Measurements from ENCODE around the gene KIAA1958. TPM values are rescaled to one million over a fixed set of nuclear protein-coding genes. Genes with fewer than 3 reads are reported as not detected.

The KIAA1958 gene
- total and polyA plus RNA-seq, 10 of the 15 experiments (the other 5 are each of a cell fraction or from before 2014, with no cell fraction given) = 0.53 to 8.7 (median 4.0) TPM

- RAD21 ChIA-PET (ENCODE audit: unreplicated experiment) = no interaction called here
- TF ChIP-seq JUNB (IDR thresholded peaks at IDR 0.05) (no peak), POLR2AphosphoS5 (IDR thresholded peaks at IDR 0.05; ENCODE audit: low read length) (no peak), ASH2L (IDR thresholded peaks at IDR 0.05; ENCODE audit: borderline replicate concordance, low read depth) (no peak), ZBTB33 (IDR thresholded peaks at IDR 0.05) (no peak), PRDM15 (CRISPR knock-in tag; IDR thresholded peaks at IDR 0.05) (no peak), PML (IDR thresholded peaks at IDR 0.05; ENCODE audit: low read length) (no peak), PAX5 (IDR thresholded peaks at IDR 0.05; ENCODE audit: borderline replicate concordance, low read depth, low read length) (no peak), RELB (IDR thresholded peaks at IDR 0.05; ENCODE audit: low read depth) (no peak), STAT3 (IDR thresholded peaks at IDR 0.05; ENCODE audit: low read depth, low read length) (no peak), ZNF217 (IDR thresholded peaks at IDR 0.05) (no peak), NKRF (conservative IDR thresholded peaks at IDR 0.05) (no peak), TCF3 (IDR thresholded peaks at IDR 0.05; ENCODE audit: borderline replicate concordance, insufficient read depth, low read depth, low read length) (no peak), ATF2 (IDR thresholded peaks at IDR 0.05; ENCODE audit: low read length) (no peak), PAX8 (IDR thresholded peaks at IDR 0.05) (no peak)
Measured at GRCh38 chr9:112647596-112647995, 161.0 kb downstream of the KIAA1958 start.

More at GRCh38 chr9:112647596-112647995, 161.0 kb downstream of the KIAA1958 start:
- no peaks in the 10 kb centered on the region for H3K4me1 ChIP-seq (ENCODE audit: control insufficient read depth, insufficient read depth, low read length)
- ATAC-seq (no peak), DNase-seq (ENCODE audit: low read depth, low spot score) (no peak), FAIRE-seq (no peak)
- peaks cover 2% of the 10 kb centered on the region; the same call in 2 of the 3 replicates for H3K9me3 ChIP-seq (replicated peaks; ENCODE audit: control insufficient read depth, insufficient read depth, low read length)
- no peak overlapping the region for H3K4me3 ChIP-seq
- H3K36me3 ChIP-seq (ENCODE audit: control insufficient read depth in 2 of 2, insufficient read depth in 2 of 2, low read length in 1 of 2) = no peaks in the 10 kb centered on the region
- no peak overlapping the region for H3K27ac ChIP-seq (ENCODE audit: control insufficient read depth, insufficient read depth)
- no TSS peak for BruUV-seq (replicated peaks)
- in situ Hi-C loops (cut with MboI) (no loop called here), intact Hi-C loops (cut with micrococcal nuclease; ENCODE audit: unreplicated experiment) (no loop called here)
- H3K9ac ChIP-seq (ENCODE audit: control insufficient read depth, insufficient read depth, low read length) = no peak overlapping the region
- no peaks in the 10 kb centered on the region for H4K20me1 ChIP-seq (ENCODE audit: control insufficient read depth, insufficient read depth)
- CTCF ChIA-PET = interaction anchor here (0.7 kb wide), 1 partner anchor 160 kb away, joined by 3 read pairs; no protein-coding TSS in a partner anchor
- H3K79me2 ChIP-seq (ENCODE audit: control insufficient read depth, insufficient read depth, low read length) = no peaks in the 10 kb centered on the region
- POLR2A ChIA-PET = no interaction called here
- 99% methylated on average over 3 of the region's 3 CpGs for WGBS (ENCODE audit: insufficient coverage, insufficient replicate concordance, low lambda C conversion rate, missing lambda C conversion rate)
- no peak overlapping the region for H2AFZ ChIP-seq (ENCODE audit: control insufficient read depth, low read depth, low read length)
- no peaks in the 10 kb centered on the region for H3K27me3 ChIP-seq (replicated peaks in 1 of 2; ENCODE audit: control insufficient read depth in 2 of 2, insufficient read depth in 2 of 2, low read length in 1 of 2)
- no peak overlapping the region for H3K4me2 ChIP-seq (ENCODE audit: control insufficient read depth, insufficient read depth)
- SMC1A ChIA-PET (ENCODE audit: uncharacterized antibody, unreplicated experiment) = no interaction called here

Data from GM12878 (cell line).